ENCODE data around the gene UGT1A7. TPM values are rescaled to one million over a fixed set of nuclear protein-coding genes. Genes with fewer than 3 reads are reported as not detected.

UGT1A7 gene
- total and polyA plus RNA-seq, 9 of the 15 experiments (the other 6 are each of a cell fraction or from before 2014, with no cell fraction given): not detected

- intact Hi-C loops (cut with micrococcal nuclease): no loop called here
- peaks cover 2 to 62% of the 10 kb centered on the region in 2 experiments; a peak in 4 of 5 replicates for H3K27me3 ChIP-seq (ENCODE audit: control insufficient read depth in 2 of 2, insufficient read depth in 2 of 2, low read length in 2 of 2)
- TF ChIP-seq HNRNPLL (IDR thresholded peaks at IDR 0.05; ENCODE audit: low read depth, low read length, poor library complexity, severe bottlenecking) (no peak), ZBTB43 (CRISPR knock-in tag; IDR thresholded peaks at IDR 0.05) (no peak), MAFK (IDR thresholded peaks at IDR 0.05; ENCODE audit: low read length) (no peak), ZNF232 (CRISPR knock-in tag; IDR thresholded peaks at IDR 0.05) (no peak), ILF3 (IDR thresholded peaks at IDR 0.05; ENCODE audit: borderline replicate concordance) (no peak), ZNF124 (CRISPR knock-in tag; IDR thresholded peaks at IDR 0.05) (no peak), ZNF431 (CRISPR knock-in tag; IDR thresholded peaks at IDR 0.05) (no peak), MEF2D (tag; conservative IDR thresholded peaks at IDR 0.05; ENCODE audit: low read depth) (no peak), ZBTB17 (CRISPR knock-in tag; IDR thresholded peaks at IDR 0.05) (no peak), FOSL1 (tag; conservative IDR thresholded peaks at IDR 0.05) (no peak), TAF7 (tag; IDR thresholded peaks at IDR 0.05) (no peak), CAMTA2 (CRISPR knock-in tag; conservative IDR thresholded peaks at IDR 0.05) (no peak), CSDE1 (IDR thresholded peaks at IDR 0.05) (no peak), XRCC4 (IDR thresholded peaks at IDR 0.05; ENCODE audit: extremely low read depth, insufficient read depth, insufficient read length) (no peak), ETS1 (conservative IDR thresholded peaks at IDR 0.05; ENCODE audit: control insufficient read depth, low read depth, low read length) (no peak), SREBF1 (IDR thresholded peaks at IDR 0.05; ENCODE audit: borderline replicate concordance, low read depth, low read length) (no peak), ATF4 (CRISPR knock-in tag; IDR thresholded peaks at IDR 0.05) (no peak)
- 4% methylated on average over 12 of the region's 18 CpGs for WGBS (ENCODE audit: insufficient coverage, low coverage, missing lambda C conversion rate)
- no peaks in the 10 kb centered on the region for H3K79me2 ChIP-seq (ENCODE audit: control insufficient read depth, insufficient read depth, low read length)
- H3K4me1 ChIP-seq (replicated peaks in 1 of 2; ENCODE audit: control insufficient read depth in 2 of 2, insufficient read depth in 2 of 2, low read length in 2 of 2): no peaks in the 10 kb centered on the region; a peak in 1 of 5 replicates
- ATAC-seq (no peak), DNase-seq (ENCODE audit: extremely low read depth in 1 of 4, low spot score in 3 of 4) (no peak), FAIRE-seq (no peak)
- H3K4me2 ChIP-seq (ENCODE audit: insufficient read depth, low read length): no peak overlapping the region
- H3K4me3 ChIP-seq: no peak overlapping the region
- no peaks in the 10 kb centered on the region for H3K9me3 ChIP-seq (replicated peaks; ENCODE audit: control insufficient read depth, insufficient read depth, low read depth, low read length)
- no peak overlapping the region for H2AFZ ChIP-seq (ENCODE audit: low read depth, low read length)
- no peak overlapping the region for H3K27ac ChIP-seq (ENCODE audit: extremely low read depth, low read depth, low read length)
- no peaks in the 10 kb centered on the region for H3K36me3 ChIP-seq (ENCODE audit: control insufficient read depth, insufficient read depth, low read length)
- ChIA-PET POLR2A (interaction anchor here (0.6 kb wide), 1 partner anchor 58 kb away, joined by 3 read pairs; no protein-coding TSS in a partner anchor), CTCF (ENCODE audit: low intra/inter-chr PET ratio) (no interaction called here)
- in situ Hi-C loops (cut with MboI): no loop called here
- BruUV-seq (replicated peaks): no TSS peak
- H3K9ac ChIP-seq (ENCODE audit: insufficient read depth in 1 of 2, low read depth in 2 of 2, low read length in 2 of 2): no peak overlapping the region
- H3K9me1 ChIP-seq (ENCODE audit: control insufficient read depth, insufficient read depth, low read length): no peaks in the 10 kb centered on the region
- H4K20me1 ChIP-seq (replicated peaks; ENCODE audit: control insufficient read depth, insufficient read depth, low read length): no peaks in the 10 kb centered on the region; the same call in 1 of the 2 replicates
Observed at GRCh38 chr2:233819884-233820773, 138.4 kb downstream of the UGT1A7 start.
